Mesodermal cell (in vitro differentiated cells): ENCODE measurements around the gene P2RX2.

Source experiments
- H3K27ac ChIP-seq: 2 replicates; pipeline ENCODE4 v1.7.0; 2013; ENCODE audit warnings: mild to moderate bottlenecking, low read depth, low read length, moderate library complexity; ENCODE audit not compliant: severe bottlenecking
- H3K36me3 ChIP-seq: 2 replicates; pipeline ENCODE4 v1.7.1; 2013; ENCODE audit warnings: mild to moderate bottlenecking, low read length, moderate library complexity; ENCODE audit not compliant: control insufficient read depth, insufficient read depth
- H3K4me1 ChIP-seq: one replicate; pipeline ENCODE4 v1.7.1; 2013; ENCODE audit warnings: mild to moderate bottlenecking, low read length; ENCODE audit not compliant: insufficient read depth, control insufficient read depth, poor library complexity, severe bottlenecking
- H3K4me3 ChIP-seq: 2 replicates; pipeline ENCODE4 v1.7.0; 2013; ENCODE audit warnings: low read length, control low read depth, mild to moderate bottlenecking; ENCODE audit not compliant: insufficient read depth, poor library complexity, severe bottlenecking; ENCODE audit errors: extremely low read depth
- H3K9me3 ChIP-seq: 2 replicates; pipeline ENCODE4 v1.7.1; 2013; ENCODE audit warnings: mild to moderate bottlenecking, low read length, moderate library complexity; ENCODE audit not compliant: control insufficient read depth
- WGBS, 2 experiments: methylation state at CpG; one replicate each; pipeline ENCODE4 v1.1.5; 2013; ENCODE audit warnings: missing lambda C conversion rate in 2 of 2; ENCODE audit not compliant: insufficient coverage in 2 of 2; 5-methylcytosine and 5-hydroxymethylcytosine counted together

Gene P2RX2

DNA sequence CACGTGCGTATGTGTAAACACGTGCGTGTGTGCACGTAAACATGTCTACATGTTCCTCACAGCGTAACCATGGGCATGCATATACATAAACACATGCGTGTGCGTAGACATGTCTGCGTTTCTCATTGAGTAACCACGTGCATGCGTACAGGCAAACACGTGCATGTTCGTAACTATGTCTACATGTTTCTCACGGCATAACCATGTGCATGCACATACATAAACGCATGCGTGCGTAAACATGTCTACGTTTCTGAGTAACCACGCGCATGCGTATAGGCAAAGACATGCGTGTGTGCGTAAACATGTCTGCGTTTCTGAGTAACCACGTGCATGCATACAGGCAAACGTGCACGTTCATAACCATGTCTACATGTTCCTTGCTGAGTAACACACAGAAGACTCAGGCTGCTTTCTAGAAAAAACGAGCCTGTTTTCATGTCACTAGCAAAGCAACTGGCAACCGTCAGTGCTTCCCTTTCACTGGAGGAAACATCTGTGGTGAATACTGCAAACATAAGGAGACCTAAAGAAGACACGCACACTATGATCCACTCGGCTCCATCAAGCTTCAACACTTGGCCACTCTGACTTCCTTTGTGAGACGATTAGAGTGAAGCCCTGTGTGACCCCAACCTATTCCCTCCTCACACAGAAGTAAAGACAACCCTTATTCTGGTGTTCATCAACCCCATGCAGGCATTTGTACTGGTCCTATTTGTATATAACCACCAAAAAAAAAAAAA, 39.7 kb downstream of the P2RX2 start:
- no peak overlapping the region for H3K4me3 ChIP-seq
- H3K36me3 ChIP-seq, result peaks cover 97% of the 10 kb centered on the region

GRCh38 chr12:132659146-132659545, 40.6 kb downstream of the P2RX2 start:
- no peak overlapping the region for H3K4me3 ChIP-seq
- H3K9me3 ChIP-seq, result no peaks in the 10 kb centered on the region
- 91 to 94% methylated on average over 16 of the region's 16 CpGs for WGBS, 2 experiments
- H3K36me3 ChIP-seq, result peaks cover 98% of the 10 kb centered on the region
- no peaks in the 10 kb centered on the region for H3K4me1 ChIP-seq
- no peak overlapping the region for H3K27ac ChIP-seq

More for the DNA sequence above, 39.7 kb downstream of the P2RX2 start:
- WGBS, 2 experiments, result 96% methylated on average over 30 to 31 of the region's 32 CpGs
- H3K27ac ChIP-seq, result no peak overlapping the region
- H3K9me3 ChIP-seq, result no peaks in the 10 kb centered on the region
- no peaks in the 10 kb centered on the region for H3K4me1 ChIP-seq

GRCh38 chr12:132660052-132660451, 41.5 kb downstream of the P2RX2 start:
- Histone ChIP-seq H3K27ac (no peak overlapping the region), H3K36me3 (peaks cover 98% of the 10 kb centered on the region), H3K9me3 (no peaks in the 10 kb centered on the region), H3K4me3 (no peak overlapping the region), H3K4me1 (no peaks in the 10 kb centered on the region)
- WGBS, 2 experiments, result 87 to 90% methylated on average over 5 of the region's 5 CpGs

- Histone ChIP-seq H3K4me3 (no peak overlapping the region), H3K4me1 (no peaks in the 10 kb centered on the region), H3K9me3 (no peaks in the 10 kb centered on the region), H3K27ac (no peak overlapping the region), H3K36me3 (peaks cover 99% of the 10 kb centered on the region)
- WGBS, 2 experiments, result 96 to 97% methylated on average over 10 of the region's 11 CpGs
Observed at GRCh38 chr12:132660996-132661395, 42.4 kb downstream of the P2RX2 start.

- Histone ChIP-seq H3K27ac (no peak overlapping the region), H3K4me3 (no peak overlapping the region), H3K4me1 (no peaks in the 10 kb centered on the region), H3K9me3 (no peaks in the 10 kb centered on the region), H3K36me3 (peaks cover 99% of the 10 kb centered on the region)
- 73 to 92% methylated on average over 3 to 4 of the region's 5 CpGs for WGBS, 2 experiments
Observed at GRCh38 chr12:132661972-132662371, 43.4 kb downstream of the P2RX2 start.

- no peaks in the 10 kb centered on the region for H3K9me3 ChIP-seq
- peaks cover 99% of the 10 kb centered on the region for H3K36me3 ChIP-seq
- WGBS, 2 experiments, result 91 to 93% methylated on average over 17 to 25 of the region's 29 CpGs
Observed at GRCh38 chr12:132662901-132663755, 44.6 kb downstream of the P2RX2 start.

GRCh38 chr12:132664206-132665148, 45.9 kb downstream of the P2RX2 start:
- Histone ChIP-seq H3K27ac (no peak overlapping the region), H3K4me1 (no peaks in the 10 kb centered on the region), H3K9me3 (no peaks in the 10 kb centered on the region), H3K36me3 (peaks cover 99% of the 10 kb centered on the region), H3K4me3 (no peak overlapping the region)
- 90 to 91% methylated on average over 18 to 21 of the region's 21 CpGs for WGBS, 2 experiments

More at GRCh38 chr12:132662901-132663755, 44.6 kb downstream of the P2RX2 start:
- no peak overlapping the region for H3K4me3 ChIP-seq
- H3K4me1 ChIP-seq, result no peaks in the 10 kb centered on the region
- H3K27ac ChIP-seq, result no peak overlapping the region

DNA sequence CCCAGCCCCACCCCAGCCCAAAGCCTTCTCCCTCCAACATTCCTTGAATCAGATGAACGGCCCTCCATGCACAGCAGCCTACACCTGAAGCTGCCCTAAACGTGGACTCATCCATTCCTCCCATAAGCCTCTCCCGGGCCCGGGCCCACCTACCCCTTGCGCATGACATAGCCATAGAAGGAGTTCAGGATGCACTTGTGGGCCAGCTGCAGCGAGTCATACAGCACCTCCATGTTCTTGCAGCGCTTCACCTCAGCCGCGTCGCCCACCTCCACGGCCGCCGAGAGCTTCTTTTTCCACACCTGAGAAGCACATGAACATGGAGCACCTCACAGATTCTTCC, 46.5 kb downstream of the P2RX2 start:
- no peak overlapping the region for H3K27ac ChIP-seq
- WGBS, 2 experiments, result 90 to 97% methylated on average over 7 to 11 of the region's 13 CpGs
- H3K4me3 ChIP-seq, result no peak overlapping the region
- H3K36me3 ChIP-seq, result peaks cover 97% of the 10 kb centered on the region
- H3K4me1 ChIP-seq, result no peaks in the 10 kb centered on the region
- no peaks in the 10 kb centered on the region for H3K9me3 ChIP-seq

GRCh38 chr12:132665794-132666193, 47.2 kb downstream of the P2RX2 start:
- Histone ChIP-seq H3K36me3 (peaks cover 97% of the 10 kb centered on the region), H3K9me3 (no peaks in the 10 kb centered on the region)
- 78 to 88% methylated on average over 3 to 5 of the region's 6 CpGs for WGBS, 2 experiments

More at GRCh38 chr12:132665794-132666193, 47.2 kb downstream of the P2RX2 start:
- Histone ChIP-seq H3K4me1 (no peaks in the 10 kb centered on the region), H3K27ac (no peak overlapping the region), H3K4me3 (no peak overlapping the region)
